Measurements from ENCODE around the gene PCSK6. TPM values are rescaled to one million over a fixed set of nuclear protein-coding genes. Genes with fewer than 3 reads are reported as not detected.

The PCSK6 gene
- total and polyA plus RNA-seq, 8 donors: 2.8 to 91.5 (median 17.8) TPM

DNA sequence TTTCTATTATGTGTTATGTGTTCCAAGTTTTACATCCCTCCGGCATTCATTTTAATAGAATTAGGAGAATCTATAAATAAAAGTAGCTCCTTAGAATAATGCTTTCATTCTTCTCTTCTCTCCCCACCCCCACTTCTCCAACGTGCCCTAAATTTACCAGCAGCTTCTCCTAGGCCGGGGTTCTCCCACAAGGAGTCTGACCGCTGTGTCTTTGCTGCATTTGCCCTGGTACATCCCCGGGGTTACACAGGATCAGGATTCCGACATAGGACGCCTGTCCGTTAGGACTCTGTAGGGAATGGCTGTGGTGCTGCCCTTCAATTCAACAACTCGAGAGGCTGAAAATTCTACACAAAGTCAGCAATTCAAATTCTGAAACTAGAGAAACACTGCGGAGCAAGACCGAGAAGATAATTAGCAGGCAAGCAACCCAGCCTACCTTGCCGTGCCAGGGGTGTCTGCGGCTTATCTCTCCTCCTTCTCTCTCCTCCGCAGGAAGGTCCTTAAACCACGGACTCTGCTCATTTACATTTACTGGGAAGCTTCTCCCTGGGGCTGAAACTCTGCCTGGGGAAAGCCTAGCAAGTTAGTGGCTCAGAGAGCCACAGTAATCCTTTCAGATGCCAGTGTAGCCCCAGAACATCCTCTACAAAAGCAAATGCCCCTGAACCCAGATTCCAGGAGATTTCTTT, 18.8 kb downstream of the PCSK6 start:
- no peak overlapping the region for H3K27ac ChIP-seq
- no peak overlapping the region for H3K4me3 ChIP-seq
- peaks cover 0 to 3% (median 0%) of the 10 kb centered on the region in 4 donors for H3K9me3 ChIP-seq
- 77 to 83% (median 79%) methylated on average over 15 of the region's 15 CpGs for WGBS, 5 donors
- no peaks in the 10 kb centered on the region for H3K36me3 ChIP-seq
- no peak for DNase-seq
- H3K27me3 ChIP-seq: no peaks in the 10 kb centered on the region
- H3K4me1 ChIP-seq: no peaks in the 10 kb centered on the region
- intact Hi-C loops (cut with DNase I; ENCODE audit: low total_unique reads): no loop called here
- TF ChIP-seq POLR2AphosphoS5 (IDR thresholded peaks at IDR 0.05) (no peak), EP300 (IDR thresholded peaks at IDR 0.05) (no peak), POLR2A (IDR thresholded peaks at IDR 0.05) (no peak)
- TF ChIP-seq, protein P1, sequence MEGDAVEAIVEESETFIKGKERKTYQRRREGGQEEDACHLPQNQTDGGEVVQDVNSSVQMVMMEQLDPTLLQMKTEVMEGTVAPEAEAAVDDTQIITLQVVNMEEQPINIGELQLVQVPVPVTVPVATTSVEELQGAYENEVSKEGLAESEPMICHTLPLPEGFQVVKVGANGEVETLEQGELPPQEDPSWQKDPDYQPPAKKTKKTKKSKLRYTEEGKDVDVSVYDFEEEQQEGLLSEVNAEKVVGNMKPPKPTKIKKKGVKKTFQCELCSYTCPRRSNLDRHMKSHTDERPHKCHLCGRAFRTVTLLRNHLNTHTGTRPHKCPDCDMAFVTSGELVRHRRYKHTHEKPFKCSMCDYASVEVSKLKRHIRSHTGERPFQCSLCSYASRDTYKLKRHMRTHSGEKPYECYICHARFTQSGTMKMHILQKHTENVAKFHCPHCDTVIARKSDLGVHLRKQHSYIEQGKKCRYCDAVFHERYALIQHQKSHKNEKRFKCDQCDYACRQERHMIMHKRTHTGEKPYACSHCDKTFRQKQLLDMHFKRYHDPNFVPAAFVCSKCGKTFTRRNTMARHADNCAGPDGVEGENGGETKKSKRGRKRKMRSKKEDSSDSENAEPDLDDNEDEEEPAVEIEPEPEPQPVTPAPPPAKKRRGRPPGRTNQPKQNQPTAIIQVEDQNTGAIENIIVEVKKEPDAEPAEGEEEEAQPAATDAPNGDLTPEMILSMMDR (IDR thresholded peaks at IDR 0.05): no peak

DNA sequence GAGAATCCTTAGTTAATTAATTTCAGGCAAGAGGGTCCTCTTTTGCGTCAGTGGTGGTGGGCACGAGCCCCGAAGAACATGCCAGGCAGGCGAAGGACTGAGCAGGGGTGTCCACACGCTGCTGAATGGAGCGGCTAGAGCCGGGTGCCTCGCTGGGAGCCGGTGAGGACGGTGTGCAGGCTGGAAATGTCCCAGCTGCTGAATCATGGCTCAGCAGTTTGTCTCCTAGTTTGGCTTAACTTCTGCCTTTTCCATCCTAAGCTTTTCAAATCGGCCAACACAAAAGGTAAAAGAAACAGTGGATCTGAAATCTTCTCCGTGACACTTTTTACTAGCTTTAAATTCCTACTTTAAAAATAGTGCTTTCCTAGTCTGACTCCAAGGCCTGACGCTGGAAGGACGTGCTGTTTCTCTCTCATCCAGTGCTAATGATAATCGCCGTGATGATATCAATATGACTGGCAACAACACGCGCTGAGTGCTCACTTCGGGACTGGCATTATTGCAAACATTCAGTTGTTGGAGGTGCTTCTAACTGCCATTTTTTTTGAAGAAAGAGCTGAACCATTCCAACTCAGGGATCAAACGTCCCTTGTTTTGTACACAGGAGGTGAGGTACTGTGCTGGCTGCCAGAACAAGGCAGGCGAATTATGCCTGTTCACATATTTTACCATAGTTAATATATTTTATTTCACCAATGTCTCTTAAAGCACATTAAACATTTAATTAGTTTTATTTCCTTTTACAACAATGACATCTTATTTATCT, 19.8 kb downstream of the PCSK6 start:
- H3K27ac ChIP-seq: peak overlapping the region in 1 of 5 donors; percentile 12
- no peaks in the 10 kb centered on the region for H3K36me3 ChIP-seq
- no peaks in the 10 kb centered on the region for H3K27me3 ChIP-seq
- no peak overlapping the region for H3K4me3 ChIP-seq
- H3K4me1 ChIP-seq: no peaks in the 10 kb centered on the region
- peaks cover 0 to 3% (median 0%) of the 10 kb centered on the region in 4 donors for H3K9me3 ChIP-seq
- 65 to 81% (median 79%) methylated on average over 21 of the region's 21 CpGs for WGBS, 5 donors
- intact Hi-C loops (cut with DNase I; ENCODE audit: low total_unique reads): no loop called here
- no peak for TF ChIP-seq POLR2AphosphoS5 (IDR thresholded peaks at IDR 0.05)
- no peak for TF ChIP-seq POLR2A (IDR thresholded peaks at IDR 0.05)
- TF ChIP-seq, protein P1 (IDR thresholded peaks at IDR 0.05): no peak
- TF ChIP-seq EP300 (IDR thresholded peaks at IDR 0.05): no peak
- DNase-seq: no peak

DNA sequence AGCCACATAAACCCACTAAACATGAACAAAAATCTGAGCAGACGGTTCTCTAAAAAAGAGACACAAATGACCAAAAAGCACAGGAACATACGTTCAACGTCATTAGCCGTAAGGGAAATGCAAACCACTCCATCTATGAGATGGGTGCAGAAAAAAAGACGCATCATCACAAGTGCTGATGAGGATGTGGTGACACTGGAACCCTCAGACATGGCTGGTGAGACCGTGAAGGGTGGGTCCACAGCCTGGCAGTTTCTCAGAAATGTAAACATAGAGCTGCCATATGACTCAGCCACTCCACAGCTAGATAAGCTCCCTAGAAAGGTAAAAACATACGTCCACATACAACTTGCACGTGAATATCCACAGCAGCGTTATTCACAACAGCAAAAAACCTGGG, 23.3 kb downstream of the PCSK6 start:
- WGBS, 5 donors: 87 to 92% (median 89%) methylated on average over 9 of the region's 9 CpGs

DNA sequence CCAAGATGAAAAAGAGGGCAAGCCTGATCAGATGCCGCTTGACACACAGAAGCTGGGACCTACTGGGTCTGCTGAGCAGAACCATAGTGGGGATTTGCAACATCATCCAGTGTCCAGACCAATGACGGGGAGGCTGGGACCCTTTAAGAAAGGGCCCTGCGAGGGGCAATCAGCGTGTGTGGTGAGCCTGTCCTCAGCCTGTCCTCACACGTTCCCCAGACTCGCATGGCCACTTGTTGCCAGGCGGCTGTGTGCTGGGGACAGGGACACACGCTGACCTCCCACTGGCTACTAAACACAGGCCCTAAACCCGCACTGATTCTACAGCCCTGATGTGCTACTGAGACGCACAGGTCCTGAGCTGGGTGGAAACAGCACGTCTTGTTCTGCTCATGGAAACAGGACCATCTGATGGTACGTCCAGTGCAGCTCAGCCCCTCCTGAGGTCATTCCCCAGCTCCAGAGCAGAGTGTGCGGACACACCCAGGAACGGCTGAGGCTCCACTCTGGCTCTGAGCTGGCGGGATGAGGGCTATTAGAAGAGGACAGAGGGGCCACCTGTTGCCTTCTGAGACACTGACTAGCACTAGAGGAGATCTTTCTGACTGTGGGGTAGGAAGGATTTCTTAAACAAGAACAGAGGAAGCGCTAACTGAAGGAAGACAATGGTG, 24.4 kb downstream of the PCSK6 start:
- Histone ChIP-seq H3K36me3 (no peaks in the 10 kb centered on the region), H3K4me1 (peaks cover 0 to 13% (median 6%) of the 10 kb centered on the region in 4 donors), H3K4me3 (no peak overlapping the region), H3K9me3 (peaks cover 0 to 3% (median 0%) of the 10 kb centered on the region in 4 donors), H3K27ac (no peak overlapping the region), H3K27me3 (no peaks in the 10 kb centered on the region)
- 85 to 88% (median 86%) methylated on average over 11 to 16 of the region's 16 CpGs for WGBS, 5 donors
- intact Hi-C loops (cut with DNase I; ENCODE audit: low total_unique reads): no loop called here
- TF ChIP-seq POLR2AphosphoS5 (IDR thresholded peaks at IDR 0.05): no peak
- no peak for TF ChIP-seq POLR2A (IDR thresholded peaks at IDR 0.05)
- no peak for TF ChIP-seq EP300 (IDR thresholded peaks at IDR 0.05)
- TF ChIP-seq, protein P1 (IDR thresholded peaks at IDR 0.05): no peak
- DNase-seq: no peak

More for the DNA sequence above, 23.3 kb downstream of the PCSK6 start:
- Histone ChIP-seq H3K27me3 (no peaks in the 10 kb centered on the region), H3K27ac (no peak overlapping the region), H3K4me3 (no peak overlapping the region), H3K9me3 (peaks cover 0 to 3% (median 0%) of the 10 kb centered on the region in 4 donors), H3K4me1 (peaks cover 0 to 13% (median 6%) of the 10 kb centered on the region in 4 donors), H3K36me3 (no peaks in the 10 kb centered on the region)
- no peak for DNase-seq
- intact Hi-C loops (cut with DNase I; ENCODE audit: low total_unique reads): no loop called here
- TF ChIP-seq, protein P1 (IDR thresholded peaks at IDR 0.05): no peak
- no peak for TF ChIP-seq POLR2A (IDR thresholded peaks at IDR 0.05)
- no peak for TF ChIP-seq EP300 (IDR thresholded peaks at IDR 0.05)

Measured in stomach (tissue), 9 donors.